GM12875 (cell line): Measurements from ENCODE around the gene DHRS7B.

Experiments used
- H3K4me3 ChIP-seq: one replicate; pipeline ENCODE4 v1.5.1; 2011; ENCODE audit warnings: low read depth, low read length, control low read depth
- TF ChIP-seq, protein P1 (sequence below): IDR thresholded peaks from 2 replicates; pipeline ENCODE4 v1.5.1; 2011; ENCODE audit warnings: low read depth, mild to moderate bottlenecking, control low read depth, inconsistent platforms, low read length, moderate library complexity, borderline replicate concordance; ENCODE audit not compliant: insufficient read depth

The DHRS7B gene

GRCh38 chr17:21231533-21231932 is 104.8 kb downstream of the DHRS7B start:
- no peak overlapping the region for H3K4me3 ChIP-seq
- TF ChIP-seq, protein P1, sequence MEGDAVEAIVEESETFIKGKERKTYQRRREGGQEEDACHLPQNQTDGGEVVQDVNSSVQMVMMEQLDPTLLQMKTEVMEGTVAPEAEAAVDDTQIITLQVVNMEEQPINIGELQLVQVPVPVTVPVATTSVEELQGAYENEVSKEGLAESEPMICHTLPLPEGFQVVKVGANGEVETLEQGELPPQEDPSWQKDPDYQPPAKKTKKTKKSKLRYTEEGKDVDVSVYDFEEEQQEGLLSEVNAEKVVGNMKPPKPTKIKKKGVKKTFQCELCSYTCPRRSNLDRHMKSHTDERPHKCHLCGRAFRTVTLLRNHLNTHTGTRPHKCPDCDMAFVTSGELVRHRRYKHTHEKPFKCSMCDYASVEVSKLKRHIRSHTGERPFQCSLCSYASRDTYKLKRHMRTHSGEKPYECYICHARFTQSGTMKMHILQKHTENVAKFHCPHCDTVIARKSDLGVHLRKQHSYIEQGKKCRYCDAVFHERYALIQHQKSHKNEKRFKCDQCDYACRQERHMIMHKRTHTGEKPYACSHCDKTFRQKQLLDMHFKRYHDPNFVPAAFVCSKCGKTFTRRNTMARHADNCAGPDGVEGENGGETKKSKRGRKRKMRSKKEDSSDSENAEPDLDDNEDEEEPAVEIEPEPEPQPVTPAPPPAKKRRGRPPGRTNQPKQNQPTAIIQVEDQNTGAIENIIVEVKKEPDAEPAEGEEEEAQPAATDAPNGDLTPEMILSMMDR: no peak

DNA sequence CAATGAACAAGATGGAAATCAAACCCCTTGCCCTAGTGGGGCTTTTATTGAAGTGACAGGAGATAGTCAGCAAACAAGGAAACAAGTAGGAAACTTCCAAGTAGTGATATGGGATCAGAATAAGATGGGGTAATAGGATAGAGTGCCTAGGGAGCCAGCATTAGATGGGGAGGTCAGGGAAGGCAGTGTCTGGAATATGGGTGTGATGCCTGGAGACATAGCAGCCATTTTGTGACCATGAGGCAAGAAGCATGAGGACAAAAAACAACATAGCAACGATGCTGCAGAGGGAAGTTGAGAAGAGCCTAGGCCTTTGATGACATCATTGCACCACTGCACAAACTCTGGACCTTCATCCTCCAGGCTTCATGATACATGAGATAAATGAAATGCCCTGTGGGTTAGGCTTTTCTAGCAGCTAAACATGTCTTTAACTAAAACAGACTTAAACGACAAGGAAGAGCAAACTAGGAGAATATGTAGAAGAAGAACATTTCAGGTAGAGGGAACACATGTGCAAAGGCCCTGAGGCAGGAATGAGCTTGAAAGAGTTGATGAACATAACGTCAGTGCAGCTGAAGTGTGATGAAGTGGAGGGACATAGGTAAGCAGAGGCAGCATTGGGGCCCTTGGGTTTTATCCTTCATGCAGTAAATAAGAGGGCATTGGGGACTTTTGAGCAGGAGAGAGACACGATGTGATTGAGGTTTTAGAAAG is 105.4 kb downstream of the DHRS7B start:
- no peak overlapping the region for H3K4me3 ChIP-seq
- TF ChIP-seq, protein P1: no peak

- H3K4me3 ChIP-seq: no peak overlapping the region
- TF ChIP-seq, protein P1: no peak
Observed at GRCh38 chr17:21233581-21234347, 107.0 kb downstream of the DHRS7B start.

DNA sequence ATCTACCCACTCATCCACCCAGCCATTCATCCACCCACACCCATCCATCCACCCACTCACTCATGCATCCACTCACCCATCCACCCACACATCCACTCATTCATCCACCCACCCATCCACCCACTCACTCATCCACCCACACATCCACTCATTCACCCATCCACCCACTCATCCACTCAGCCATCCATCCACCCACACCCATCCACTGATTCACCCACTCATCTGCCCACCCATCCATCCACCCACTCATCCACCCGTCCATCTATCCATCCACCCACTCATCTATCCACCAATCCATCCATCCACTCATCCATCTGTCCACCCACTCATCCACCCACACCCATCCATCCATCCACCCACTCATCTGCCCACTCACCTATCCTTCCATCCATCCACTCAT is 109.2 kb downstream of the DHRS7B start:
- TF ChIP-seq, protein P1: no peak
- H3K4me3 ChIP-seq: no peak overlapping the region

DNA sequence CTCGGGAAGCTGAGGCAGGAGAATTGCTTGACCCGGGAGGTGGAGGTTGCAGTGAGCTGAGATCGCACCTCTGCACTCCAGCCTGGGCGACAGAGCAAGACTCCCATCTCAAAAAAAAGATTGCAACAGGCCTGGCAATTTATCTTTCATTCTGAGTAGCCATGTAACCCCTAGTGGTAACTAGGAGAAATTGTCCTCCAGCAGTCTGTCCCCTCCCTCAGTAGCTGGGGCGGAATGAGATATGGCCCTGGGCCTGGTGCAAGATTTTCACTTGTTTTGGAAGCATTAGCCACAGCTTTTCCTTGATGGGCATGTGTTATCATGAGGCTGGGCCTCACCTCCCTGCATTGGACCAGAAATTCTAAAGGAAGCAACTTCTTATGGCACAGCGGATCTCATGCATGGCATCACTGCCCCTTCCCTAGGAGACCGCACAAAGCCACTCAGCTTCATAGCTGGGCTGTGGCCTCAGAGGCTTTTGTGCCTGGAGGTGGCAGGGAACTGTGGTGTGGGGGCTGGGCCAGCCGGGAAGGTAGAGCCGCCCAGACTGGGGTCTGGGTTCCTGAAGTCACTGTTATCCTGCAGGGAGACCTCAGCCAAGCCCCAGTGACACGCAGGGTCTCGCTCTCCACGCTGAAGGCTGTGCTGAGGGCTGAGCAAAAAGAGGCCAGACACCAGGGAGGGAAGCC is 113.1 kb downstream of the DHRS7B start:
- TF ChIP-seq, protein P1: peak; percentile 51; the same call in 1 of the 2 replicates
- no peak overlapping the region for H3K4me3 ChIP-seq

- TF ChIP-seq, protein P1: no peak
- H3K4me3 ChIP-seq: no peak overlapping the region
Observed at GRCh38 chr17:21240369-21241055, 113.7 kb downstream of the DHRS7B start.
